ENCODE data around the gene CD55. TPM values are rescaled to one million over a fixed set of nuclear protein-coding genes. Genes with fewer than 3 reads are reported as not detected.

Gene CD55
- polyA plus RNA-seq (2012; ENCODE audit: insufficient read depth, insufficient read length, low read depth), result 12.9 TPM

DNA sequence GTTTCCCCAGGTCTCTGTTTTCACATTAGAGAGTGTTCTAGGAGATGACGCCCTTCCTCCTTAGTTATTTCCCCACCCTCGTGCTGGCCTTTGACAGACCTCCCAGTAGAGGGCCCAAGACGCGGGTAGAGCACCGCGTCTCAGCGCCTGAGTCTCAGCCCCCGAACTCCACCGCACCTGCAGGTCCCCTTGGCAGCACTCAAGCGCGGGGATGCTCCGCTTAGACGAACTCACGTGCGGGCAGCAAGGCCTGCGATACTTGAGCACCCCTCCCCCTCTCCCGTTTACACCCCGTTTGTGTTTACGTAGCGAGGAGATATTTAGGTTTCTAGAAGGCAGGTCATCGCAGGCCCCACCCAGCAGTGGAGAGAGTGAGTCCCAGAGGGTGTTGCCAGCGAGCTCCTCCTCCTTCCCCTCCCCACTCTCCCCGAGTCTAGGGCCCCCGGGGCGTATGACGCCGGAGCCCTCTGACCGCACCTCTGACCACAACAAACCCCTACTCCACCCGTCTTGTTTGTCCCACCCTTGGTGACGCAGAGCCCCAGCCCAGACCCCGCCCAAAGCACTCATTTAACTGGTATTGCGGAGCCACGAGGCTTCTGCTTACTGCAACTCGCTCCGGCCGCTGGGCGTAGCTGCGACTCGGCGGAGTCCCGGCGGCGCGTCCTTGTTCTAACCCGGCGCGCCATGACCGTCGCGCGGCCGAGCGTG, at the start of gene CD55:
TSS of gene CD55 (plus strand) at position 600 of the 711 bp plus-strand sequence. CDS start at position 688, 88 bp downstream.
- DNase-seq, result peak; percentile 90
- Histone ChIP-seq H3K4me3 (ENCODE audit: low read depth, low read length) (peak within 1 kb of the TSS; percentile 82), H3K9me3 (no peaks in the 10 kb centered on the region), H3K4me1 (no peaks in the 10 kb centered on the region), H3K36me3 (no peaks in the 10 kb centered on the region), H3K27me3 (peaks cover 6% of the 10 kb centered on the region; the same call in 1 of the 2 replicates)
- peak; percentile 21 for TF ChIP-seq CTCF (IDR thresholded peaks at IDR 0.05; ENCODE audit: low read depth, low read length)

- TF ChIP-seq CTCF (IDR thresholded peaks at IDR 0.05; ENCODE audit: low read depth, low read length), result no peak
- Histone ChIP-seq H3K9me3 (no peaks in the 10 kb centered on the region), H3K4me1 (no peaks in the 10 kb centered on the region), H3K36me3 (no peaks in the 10 kb centered on the region), H3K27me3 (peaks cover 7% of the 10 kb centered on the region; the same call in 1 of the 2 replicates), H3K4me3 (ENCODE audit: low read depth, low read length) (no peak overlapping the region)
- DNase-seq, result no peak
These were observed 46.6 kb upstream of the CD55 start for GRCh38 chr1:207274882-207275281.

DNA sequence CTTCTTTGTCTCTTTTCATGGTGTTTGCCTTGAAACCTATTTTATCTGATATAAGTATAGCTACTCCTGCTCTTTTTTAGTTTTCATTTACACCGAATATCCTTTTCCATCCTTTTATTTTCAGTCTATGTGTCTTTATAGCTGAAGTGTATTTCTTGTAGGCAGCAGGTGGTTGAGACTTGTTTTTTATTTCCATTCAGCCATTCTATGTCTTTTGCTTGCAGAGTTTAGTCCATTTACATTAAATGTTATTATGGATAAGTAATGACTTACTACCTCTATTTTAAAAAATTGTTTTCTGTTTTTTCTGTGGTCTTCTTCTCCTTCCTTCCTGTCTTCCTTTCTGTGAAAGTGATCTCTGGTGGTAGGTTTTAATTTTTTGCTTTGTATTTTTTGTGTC, 45.0 kb upstream of the CD55 start:
- no peak for TF ChIP-seq CTCF (IDR thresholded peaks at IDR 0.05; ENCODE audit: low read depth, low read length)
- no peak for DNase-seq
- peaks cover 7% of the 10 kb centered on the region; the same call in 1 of the 2 replicates for H3K27me3 ChIP-seq

DNA sequence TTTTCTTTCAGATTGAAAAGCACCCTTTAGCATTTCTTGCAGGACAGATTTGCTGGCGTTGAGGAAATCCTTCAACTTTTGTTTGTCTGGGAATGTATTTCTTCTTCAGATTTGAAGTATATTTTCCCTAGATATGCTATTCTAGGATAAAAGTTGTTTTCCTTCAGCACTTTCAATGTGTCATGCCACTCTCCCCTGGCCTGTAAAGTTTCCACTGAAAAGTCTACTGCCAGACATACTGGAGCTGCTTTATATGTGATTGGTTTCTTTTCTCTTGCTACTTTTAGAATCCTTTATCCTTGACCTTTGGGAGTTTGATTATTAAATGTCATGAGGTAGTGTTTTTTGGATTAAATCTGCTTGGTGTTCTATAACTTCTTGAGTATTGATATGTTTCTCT, 44.2 kb upstream of the CD55 start:
- no peak for TF ChIP-seq CTCF (IDR thresholded peaks at IDR 0.05; ENCODE audit: low read depth, low read length)
- DNase-seq, result no peak
- H3K27me3 ChIP-seq, result peaks cover 7% of the 10 kb centered on the region; the same call in 1 of the 2 replicates
- no peaks in the 10 kb centered on the region for H3K9me3 ChIP-seq
- H3K4me1 ChIP-seq, result no peaks in the 10 kb centered on the region
- no peak overlapping the region for H3K4me3 ChIP-seq (ENCODE audit: low read depth, low read length)
- H3K36me3 ChIP-seq, result no peaks in the 10 kb centered on the region

More for the DNA sequence above, 45.0 kb upstream of the CD55 start:
- Histone ChIP-seq H3K4me3 (ENCODE audit: low read depth, low read length) (no peak overlapping the region), H3K36me3 (no peaks in the 10 kb centered on the region), H3K9me3 (no peaks in the 10 kb centered on the region), H3K4me1 (no peaks in the 10 kb centered on the region)

DNA sequence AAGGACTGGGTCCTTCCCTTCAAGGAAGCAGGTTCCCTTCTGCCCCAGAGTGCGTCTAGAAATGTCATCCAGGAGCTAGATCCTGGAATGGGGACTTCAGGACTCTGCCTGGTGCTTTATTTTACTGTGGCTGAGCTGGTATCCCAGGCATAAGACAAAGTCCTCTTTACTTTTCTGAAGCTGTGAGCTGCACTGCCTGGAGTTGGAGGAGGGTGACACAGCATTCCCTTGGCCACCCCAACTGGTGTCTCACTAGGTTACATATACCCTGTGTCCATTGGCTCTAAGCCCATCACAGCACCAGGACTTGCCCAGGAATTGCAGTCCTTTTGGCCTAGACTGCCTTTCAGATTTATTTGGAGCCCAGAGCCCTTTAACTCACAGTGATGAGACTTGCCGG, 41.8 kb upstream of the CD55 start:
- no peak overlapping the region for H3K4me3 ChIP-seq (ENCODE audit: low read depth, low read length)
- peaks cover 7% of the 10 kb centered on the region; the same call in 1 of the 2 replicates for H3K27me3 ChIP-seq
- H3K36me3 ChIP-seq, result no peaks in the 10 kb centered on the region
- no peak for DNase-seq
- TF ChIP-seq CTCF (IDR thresholded peaks at IDR 0.05; ENCODE audit: low read depth, low read length), result no peak
- no peaks in the 10 kb centered on the region for H3K4me1 ChIP-seq
- H3K9me3 ChIP-seq, result no peaks in the 10 kb centered on the region

DNA sequence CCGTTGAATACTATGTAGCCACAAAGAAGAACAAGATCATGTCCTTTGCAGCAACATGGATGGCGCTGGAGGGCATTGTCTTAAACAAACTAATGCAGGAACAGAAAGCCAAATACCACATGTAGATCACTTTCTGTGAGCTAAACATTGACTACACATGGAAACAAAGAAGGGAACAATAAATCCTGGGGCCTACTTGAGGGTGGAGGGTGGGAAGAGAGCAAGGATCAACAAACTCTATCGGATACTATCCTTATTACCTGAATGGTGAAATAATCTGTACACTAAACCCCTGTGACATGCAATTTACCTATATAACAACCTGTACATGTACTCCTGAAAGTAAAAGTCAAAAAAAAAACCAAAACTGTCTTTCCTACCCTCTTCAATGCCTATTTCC, 40.8 kb upstream of the CD55 start:
- no peaks in the 10 kb centered on the region for H3K36me3 ChIP-seq
- peaks cover 6% of the 10 kb centered on the region; the same call in 1 of the 2 replicates for H3K27me3 ChIP-seq
- no peaks in the 10 kb centered on the region for H3K9me3 ChIP-seq
- no peaks in the 10 kb centered on the region for H3K4me1 ChIP-seq
- no peak for TF ChIP-seq CTCF (IDR thresholded peaks at IDR 0.05; ENCODE audit: low read depth, low read length)
- DNase-seq, result no peak
- no peak overlapping the region for H3K4me3 ChIP-seq (ENCODE audit: low read depth, low read length)

All from BE2C (cell line).